ENCODE data around the gene DIS3L2. TPM values are rescaled to one million over a fixed set of nuclear protein-coding genes. Genes with fewer than 3 reads are reported as not detected.
"Not testable (repeated sequence)": the region's sequence is repeated elsewhere in the genome, so short reads cannot be mapped to it uniquely, and the experiment has no call there.

DIS3L2 gene
- total RNA-seq, 2 experiments from 2014 or later, result 39.8 to 39.9 TPM

DNA sequence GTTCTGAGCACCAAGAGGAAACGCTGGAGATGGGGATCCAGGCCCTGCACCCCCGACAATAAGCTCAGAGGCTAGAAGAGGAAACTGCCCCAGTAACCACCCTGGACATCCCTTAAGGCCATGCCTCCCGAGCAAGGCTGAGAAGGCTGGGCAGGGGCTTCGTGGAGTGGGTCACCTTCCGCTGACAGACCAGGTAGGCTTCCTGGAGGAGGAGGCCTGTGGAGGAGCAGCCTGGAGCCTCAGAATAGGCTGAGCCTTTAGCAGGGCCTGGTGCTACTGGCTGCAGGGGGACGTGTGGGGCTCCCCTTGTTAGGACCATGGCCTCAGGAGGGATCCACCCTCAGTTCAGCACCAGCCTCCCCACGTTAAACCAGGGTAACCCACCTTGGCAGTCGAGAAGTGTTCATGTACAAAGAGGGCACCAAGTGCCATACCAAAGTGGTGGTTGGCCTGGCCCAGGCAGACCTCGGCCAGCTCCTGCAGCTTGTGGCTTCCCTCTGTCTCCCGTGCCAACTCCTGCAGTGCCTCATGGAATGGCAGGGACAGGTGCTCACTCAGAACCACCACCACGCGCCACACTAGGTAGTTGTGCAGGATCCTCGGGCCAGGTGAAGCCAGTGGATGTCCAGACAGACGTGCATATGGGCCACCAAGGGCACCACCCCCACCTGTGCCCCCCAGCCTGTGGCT is 388.6 kb downstream of the DIS3L2 start:
- peak; percentile 28 for DNase-seq

DNA sequence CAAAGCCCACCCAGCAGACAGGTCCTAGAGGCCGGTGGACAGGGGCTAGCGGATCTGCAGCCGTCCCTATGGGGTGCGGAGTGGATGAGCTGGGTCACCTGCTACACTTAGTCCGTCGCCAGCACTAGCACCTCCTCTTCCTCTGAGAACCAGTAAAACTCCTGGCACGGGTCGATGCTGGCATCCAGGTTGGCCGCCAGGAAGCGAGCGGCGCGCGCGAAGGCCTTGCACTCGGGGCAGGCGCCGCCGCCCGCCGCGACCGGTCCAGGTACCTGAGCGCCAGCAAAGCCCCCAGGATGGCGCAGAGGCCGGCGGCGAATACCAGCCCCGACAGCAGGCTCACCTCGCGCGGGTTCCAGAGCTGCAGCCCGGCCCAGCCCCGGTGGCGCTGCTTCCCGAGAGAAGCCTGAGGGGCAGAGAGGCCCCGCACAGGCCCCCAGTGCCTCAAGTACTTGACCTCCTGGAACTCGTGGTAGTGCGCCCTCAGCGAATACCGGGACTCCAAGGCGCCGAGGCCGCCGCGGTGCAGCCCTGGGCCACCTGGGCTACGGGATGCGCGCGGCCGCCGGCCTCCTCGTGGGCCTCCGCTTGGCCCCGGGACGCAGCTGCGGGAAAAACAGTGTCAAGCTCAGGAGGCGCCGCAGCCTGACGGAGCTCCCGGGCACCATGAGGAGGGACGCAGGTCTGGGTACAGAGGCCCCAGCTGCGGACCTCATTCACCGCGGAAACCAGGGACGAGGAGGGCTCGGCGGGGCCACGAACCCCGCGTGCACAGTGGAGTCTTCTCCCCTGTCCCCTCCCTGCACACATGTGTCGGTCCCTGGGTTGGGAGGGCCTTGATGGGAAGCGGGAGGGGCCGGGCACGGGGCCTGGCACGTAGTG is 389.5 kb downstream of the DIS3L2 start:
- Mint-ChIP-seq H3K9me3 (no peaks in the 10 kb centered on the region), H3K4me3 (no peak overlapping the region), H3K36me3 (no peaks in the 10 kb centered on the region), H3K4me1 (peaks cover 6% of the 10 kb centered on the region), H3K27ac (no peak overlapping the region), H3K27me3 (peaks cover 29% of the 10 kb centered on the region)
- DNase-seq, result peak; percentile 36
- peak; percentile 17 for ATAC-seq (ENCODE audit: low read depth)
- POLR2A ChIA-PET, result no interaction called here

More for the DNA sequence above, 388.6 kb downstream of the DIS3L2 start:
- Mint-ChIP-seq H3K27me3 (peaks cover 31% of the 10 kb centered on the region), H3K36me3 (no peaks in the 10 kb centered on the region), H3K4me1 (peaks cover 6% of the 10 kb centered on the region), H3K27ac (no peak overlapping the region), H3K4me3 (no peak overlapping the region), H3K9me3 (no peaks in the 10 kb centered on the region)
- no peak for ATAC-seq (ENCODE audit: low read depth)
- POLR2A ChIA-PET, result no interaction called here

DNA sequence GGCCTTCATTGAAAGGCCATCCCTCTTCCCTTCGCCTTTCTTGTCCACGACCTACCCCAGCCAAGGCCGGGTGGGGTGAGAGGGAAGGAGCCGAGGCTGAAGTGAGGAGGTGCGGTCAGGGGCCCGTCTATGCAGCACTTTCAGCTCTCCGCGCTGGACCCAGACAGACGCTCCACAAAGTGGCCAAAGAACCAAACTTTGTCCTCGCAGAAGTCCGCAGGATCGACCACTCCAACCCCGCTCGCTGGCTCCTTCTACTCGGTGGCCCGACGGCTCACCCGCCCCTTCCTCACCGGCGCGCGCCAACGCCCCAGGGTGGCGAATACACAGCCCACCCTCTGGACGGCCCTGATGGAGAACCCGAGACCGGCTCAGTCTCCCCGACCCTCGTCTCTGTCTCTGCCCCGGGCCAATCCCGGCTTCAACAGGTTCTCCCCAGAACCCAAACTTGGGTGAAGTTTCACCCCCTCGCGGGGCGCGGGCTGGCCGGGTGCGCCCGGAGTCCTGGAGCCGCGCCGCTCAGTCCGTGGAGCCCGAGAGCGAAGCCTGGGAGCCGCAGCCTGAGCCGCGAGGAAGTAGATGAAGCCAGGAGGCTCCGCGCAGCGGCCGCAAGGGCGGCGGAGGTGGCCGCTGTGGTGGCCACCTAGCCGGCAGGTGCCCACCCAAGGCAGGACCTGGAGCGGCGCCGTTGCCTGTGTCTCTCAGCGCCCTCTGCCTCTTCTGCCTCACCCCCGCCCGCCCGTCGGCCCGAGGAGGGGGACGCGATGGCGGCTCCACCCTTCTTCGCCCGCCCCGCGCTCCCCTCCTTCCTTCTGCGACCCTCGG is 390.4 kb downstream of the DIS3L2 start:
- Mint-ChIP-seq H3K27me3 (peaks cover 29% of the 10 kb centered on the region), H3K4me1 (peaks cover 6% of the 10 kb centered on the region), H3K27ac (no peak overlapping the region), H3K36me3 (no peaks in the 10 kb centered on the region), H3K4me3 (no peak overlapping the region), H3K9me3 (no peaks in the 10 kb centered on the region)
- DNase-seq (peak; percentile 31), ATAC-seq (ENCODE audit: low read depth) (no peak)
- POLR2A ChIA-PET, result no interaction called here

DNA sequence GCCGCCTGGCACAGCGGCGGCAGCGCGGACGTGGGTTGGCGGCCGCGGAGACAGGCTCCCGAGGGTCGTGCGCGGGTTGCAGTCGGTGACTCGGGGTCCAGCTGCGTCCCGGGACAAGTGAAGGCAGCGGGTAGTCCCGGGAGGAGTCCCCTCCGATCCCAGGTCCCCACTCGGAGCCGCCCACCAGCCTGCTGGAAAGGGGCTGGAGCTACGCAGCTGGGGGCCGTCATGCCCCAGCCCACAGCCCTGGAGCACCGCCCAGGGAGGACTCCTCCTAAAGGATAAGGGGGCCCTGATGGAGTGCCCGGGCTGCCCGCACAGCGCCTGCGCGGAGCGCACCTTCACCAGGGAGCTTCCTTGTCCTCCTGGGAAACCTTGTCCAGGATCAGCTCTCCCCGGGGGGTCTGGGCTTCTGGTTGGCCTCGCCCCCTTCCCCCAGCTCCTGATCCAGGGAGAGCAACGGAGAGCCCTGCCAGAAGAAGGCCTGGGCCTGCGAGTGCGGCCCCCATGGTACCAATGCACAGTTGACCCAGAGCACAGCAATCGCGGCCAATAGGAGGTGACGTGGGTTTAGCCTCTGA is 391.1 kb downstream of the DIS3L2 start:
- Mint-ChIP-seq H3K4me3 (no peak overlapping the region), H3K9me3 (no peaks in the 10 kb centered on the region), H3K4me1 (peaks cover 6% of the 10 kb centered on the region), H3K36me3 (no peaks in the 10 kb centered on the region), H3K27me3 (peaks cover 29% of the 10 kb centered on the region), H3K27ac (no peak overlapping the region)
- no peak for ATAC-seq (ENCODE audit: low read depth)
- POLR2A ChIA-PET, result no interaction called here
- peak; percentile 32 for DNase-seq

DNA sequence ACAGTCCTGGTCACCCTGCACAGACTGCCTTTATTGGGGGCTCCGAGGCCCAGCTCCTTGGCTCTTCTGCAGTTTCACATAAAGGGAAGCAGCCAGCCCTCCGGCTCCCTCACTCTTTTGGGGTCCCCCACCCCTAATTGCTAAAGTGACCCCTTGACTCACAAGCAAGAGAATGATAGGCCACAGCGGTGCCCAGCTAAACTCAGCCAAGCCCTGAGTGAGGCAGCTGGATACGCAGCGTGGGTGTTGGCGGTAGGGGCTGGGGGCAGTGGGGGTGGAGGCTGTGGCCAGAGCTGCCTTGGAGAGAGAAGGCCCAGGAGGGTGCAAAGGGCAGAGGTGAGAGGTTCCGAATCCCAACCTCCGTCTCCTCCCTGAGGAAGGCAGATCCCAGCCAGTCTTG is 391.6 kb downstream of the DIS3L2 start:
- no peak for DNase-seq
- POLR2A ChIA-PET, result no interaction called here
- no peak overlapping the region for H3K4me3 Mint-ChIP-seq

DNA sequence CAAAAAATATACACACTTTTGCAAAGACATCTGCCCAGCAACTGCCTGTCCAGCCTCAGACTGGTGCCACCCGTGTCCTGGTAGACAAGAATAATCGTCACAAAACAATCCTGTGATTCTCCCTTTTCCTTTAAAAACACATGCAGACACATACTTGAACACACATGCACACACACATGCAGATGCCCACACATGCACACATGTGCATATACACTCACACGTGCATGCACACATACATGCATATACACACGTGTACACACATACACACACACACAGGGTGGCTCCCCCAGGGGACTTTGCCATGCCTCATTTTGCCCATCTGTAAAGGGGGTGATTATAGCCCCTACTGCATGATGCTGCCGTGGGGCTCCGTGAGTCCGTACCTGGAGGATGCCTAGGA is 392.1 kb downstream of the DIS3L2 start:
- Mint-ChIP-seq H3K27me3 (peaks cover 27% of the 10 kb centered on the region), H3K4me3 (no peak overlapping the region), H3K9me3 (no peaks in the 10 kb centered on the region), H3K36me3 (no peaks in the 10 kb centered on the region), H3K27ac (no peak overlapping the region), H3K4me1 (peaks cover 5% of the 10 kb centered on the region)
- ATAC-seq (ENCODE audit: low read depth) (no peak), DNase-seq (peak; percentile 25)
- POLR2A ChIA-PET, result no interaction called here

More for the DNA sequence above, 391.6 kb downstream of the DIS3L2 start:
- Mint-ChIP-seq H3K36me3 (no peaks in the 10 kb centered on the region), H3K9me3 (no peaks in the 10 kb centered on the region), H3K27ac (no peak overlapping the region), H3K4me1 (peaks cover 6% of the 10 kb centered on the region), H3K27me3 (peaks cover 29% of the 10 kb centered on the region)
- no peak for ATAC-seq (ENCODE audit: low read depth)

DNA sequence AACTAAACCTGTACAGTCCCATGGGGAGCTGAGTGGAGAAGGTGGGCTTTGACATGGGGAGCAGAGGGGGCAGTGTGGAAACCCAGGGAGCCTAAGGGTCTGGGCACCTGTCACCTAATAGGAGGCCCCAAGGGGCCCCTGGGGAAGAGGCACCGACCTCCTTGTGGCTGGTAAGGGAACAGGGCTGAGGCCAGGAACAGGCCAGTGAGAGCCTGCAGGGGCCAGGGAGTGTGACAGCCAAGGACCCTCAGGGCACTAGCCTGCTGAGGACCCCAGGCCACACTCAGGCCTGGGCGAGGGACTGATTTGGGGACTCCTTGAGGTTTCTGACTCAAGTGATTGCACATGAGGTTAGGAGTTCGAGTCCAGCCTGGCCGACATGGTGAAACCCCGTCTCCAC is 392.6 kb downstream of the DIS3L2 start:
- Mint-ChIP-seq H3K9me3 (no peaks in the 10 kb centered on the region), H3K27ac (no peak overlapping the region), H3K27me3 (peaks cover 25% of the 10 kb centered on the region), H3K36me3 (no peaks in the 10 kb centered on the region), H3K4me3 (no peak overlapping the region), H3K4me1 (peaks cover 2% of the 10 kb centered on the region)
- POLR2A ChIA-PET, result no interaction called here
- DNase-seq (peak; percentile 20), ATAC-seq (ENCODE audit: low read depth) (no peak)

DNA sequence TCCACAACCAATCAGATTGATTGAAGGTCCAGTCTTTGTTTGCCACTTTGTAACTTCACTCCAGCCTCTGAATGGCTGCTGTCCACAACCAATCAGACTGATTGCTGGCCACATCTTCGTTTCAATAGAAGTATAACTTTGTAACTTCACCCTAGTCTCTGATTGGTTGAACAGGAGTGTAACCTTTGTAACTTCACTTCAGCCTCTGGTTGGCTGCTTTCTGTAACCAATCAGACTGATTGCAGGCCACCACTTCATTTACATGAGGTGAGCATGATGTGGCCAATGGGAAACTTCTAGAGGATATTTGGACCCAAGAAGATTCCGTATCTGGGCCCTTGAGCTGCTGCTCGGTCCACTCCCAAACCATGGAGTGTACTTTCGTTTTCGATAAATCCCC is 400.1 kb downstream of the DIS3L2 start:
- DNase-seq (peak; percentile 1), ATAC-seq (ENCODE audit: low read depth) (no peak)
- Mint-ChIP-seq H3K9me3 (no peaks in the 10 kb centered on the region), H3K4me1 (peaks cover 19% of the 10 kb centered on the region), H3K27me3 (no peaks in the 10 kb centered on the region), H3K36me3 (no peaks in the 10 kb centered on the region), H3K27ac (no peak overlapping the region), H3K4me3 (no peak overlapping the region)
- POLR2A ChIA-PET, result no interaction called here

DNA sequence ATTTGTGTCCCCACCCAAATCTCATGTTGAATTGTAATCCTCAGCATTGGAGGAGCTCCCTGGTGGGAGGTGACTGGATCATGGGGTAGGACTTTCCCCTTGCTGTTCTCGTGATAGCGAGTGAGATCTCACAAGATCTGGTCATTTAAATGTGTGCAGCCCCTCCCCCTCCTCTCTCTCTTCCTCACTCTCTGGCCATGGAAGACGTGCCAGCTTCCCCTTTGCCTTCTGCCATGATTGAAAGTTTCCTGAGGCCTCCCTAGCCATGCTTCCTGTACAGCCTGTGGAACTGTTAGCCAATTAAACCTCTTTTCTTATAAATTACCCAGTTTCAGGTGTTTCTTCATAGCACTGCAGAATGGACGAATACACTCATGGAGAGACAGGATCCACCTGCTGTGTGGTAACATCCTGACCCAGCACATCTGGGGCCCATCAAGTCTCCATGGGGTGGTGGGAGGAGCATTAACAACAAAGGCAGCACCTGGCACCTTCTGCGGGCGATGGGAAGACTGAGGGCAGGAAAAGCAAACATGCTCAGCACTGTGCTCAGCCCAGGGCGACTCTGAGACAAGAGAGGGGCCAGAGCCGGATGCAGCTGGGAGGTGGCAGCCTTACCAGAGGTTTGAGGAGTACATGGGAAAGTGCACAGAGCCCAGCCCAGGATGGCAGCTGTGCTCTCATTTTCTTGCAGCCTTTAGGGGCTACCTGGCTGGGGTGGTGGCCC is 400.8 kb downstream of the DIS3L2 start:
- POLR2A ChIA-PET, result no interaction called here

DNA sequence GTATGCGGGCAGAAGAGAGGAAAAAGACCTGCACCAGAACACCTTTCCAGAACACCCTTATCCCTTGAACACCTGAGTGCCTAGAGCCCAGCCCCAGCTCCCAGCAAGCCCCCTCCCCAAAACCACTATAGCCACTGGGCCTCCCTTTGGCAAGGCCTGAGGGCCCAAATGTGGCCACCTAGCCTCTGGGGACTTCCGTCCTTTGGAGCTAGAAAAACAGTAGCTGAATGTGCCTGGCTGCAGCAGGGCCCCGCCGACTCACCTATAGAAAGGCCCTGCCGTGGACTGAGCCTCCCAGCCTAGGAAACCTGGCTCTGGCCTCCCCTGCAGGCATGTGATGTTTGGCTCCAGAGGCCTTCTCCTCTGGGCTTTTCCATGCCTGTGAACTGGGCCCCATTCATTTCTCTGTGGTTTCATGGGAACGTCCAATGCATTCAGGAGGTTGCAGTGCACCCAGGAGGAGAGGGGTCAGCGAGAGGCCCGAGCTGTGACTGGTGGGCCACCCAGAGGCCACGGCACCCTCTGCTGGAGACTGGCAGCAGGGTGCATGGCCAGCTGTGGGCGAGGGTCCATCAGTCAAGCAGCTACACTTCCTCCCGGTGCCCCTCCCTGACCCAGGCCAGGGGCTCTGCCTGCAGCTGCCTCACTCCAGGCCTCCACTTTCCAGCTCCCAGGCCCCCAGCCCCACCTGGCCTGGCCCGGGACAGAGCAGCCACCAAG is 401.7 kb downstream of the DIS3L2 start:
- ATAC-seq (ENCODE audit: low read depth); DNase-seq; POLR2A ChIA-PET; H3K9me3 Mint-ChIP-seq; H3K27me3 Mint-ChIP-seq; H3K36me3 Mint-ChIP-seq: not testable (repeated sequence)
- Mint-ChIP-seq H3K4me3 (peak overlapping the region; percentile 88), H3K4me1 (peaks cover 19% of the 10 kb centered on the region), H3K27ac (peak overlapping the region; percentile 98)

More for the DNA sequence above, 400.8 kb downstream of the DIS3L2 start:
- no peaks in the 10 kb centered on the region for H3K36me3 Mint-ChIP-seq
- no peak overlapping the region for H3K4me3 Mint-ChIP-seq
- no peaks in the 10 kb centered on the region for H3K9me3 Mint-ChIP-seq
- peak overlapping the region; percentile 14 for H3K27ac Mint-ChIP-seq
- ATAC-seq (ENCODE audit: low read depth) (no peak), DNase-seq (peak; percentile 26)
- H3K4me1 Mint-ChIP-seq, result peaks cover 19% of the 10 kb centered on the region
- H3K27me3 Mint-ChIP-seq, result no peaks in the 10 kb centered on the region

DNA sequence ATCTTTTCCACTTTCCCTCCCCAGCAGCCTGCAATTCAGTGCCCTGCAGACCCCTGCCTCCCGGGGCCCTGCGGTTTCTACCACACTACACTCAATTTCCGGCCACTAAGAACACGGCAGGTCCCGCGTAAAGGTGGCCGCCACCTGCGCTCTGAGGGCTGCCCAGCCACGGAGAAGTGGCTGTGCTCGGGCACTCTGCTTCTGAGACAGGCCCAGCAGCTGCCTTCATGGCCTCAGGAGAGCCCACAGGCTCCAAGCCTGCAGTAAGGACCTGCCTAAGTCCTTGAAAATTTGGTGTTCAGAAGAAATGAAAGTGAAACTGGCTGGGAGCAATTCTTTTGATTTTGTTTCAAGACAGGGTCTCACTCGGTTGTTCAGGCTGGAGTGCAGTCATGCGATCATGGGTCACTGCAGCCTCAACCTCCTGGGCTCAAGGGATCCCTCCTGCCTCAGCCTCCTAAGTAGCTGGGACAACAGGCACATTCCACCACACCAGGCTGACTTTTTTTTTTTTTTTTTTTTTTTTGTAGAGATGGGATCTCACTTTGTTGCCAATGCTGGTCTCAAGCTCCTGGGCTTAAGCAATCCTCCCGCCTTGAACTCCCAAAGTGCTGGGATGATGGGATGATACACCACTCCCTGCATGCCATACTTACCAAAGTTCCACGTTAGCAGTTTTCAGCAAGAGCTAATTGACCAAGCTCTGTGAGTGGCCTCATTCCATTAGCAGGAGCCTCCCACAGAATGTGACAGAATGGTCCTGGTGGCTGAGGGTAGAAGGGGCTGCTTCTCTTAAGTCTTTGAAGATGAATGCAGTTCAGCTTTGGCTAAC is 402.5 kb downstream of the DIS3L2 start:
- Mint-ChIP-seq H3K4me3 (peak overlapping the region; percentile 88), H3K36me3 (no peaks in the 10 kb centered on the region), H3K27me3 (no peaks in the 10 kb centered on the region), H3K4me1 (peaks cover 19% of the 10 kb centered on the region), H3K9me3 (no peaks in the 10 kb centered on the region), H3K27ac (peak overlapping the region; percentile 98)
- peak; percentile 72 for DNase-seq
- ATAC-seq (ENCODE audit: low read depth), result peak; percentile 76
- POLR2A ChIA-PET, result interaction anchor here (0.6 to 1.1 kb wide), 3 partner anchors 48 to 437 kb away, joined by 3 to 5 read pairs (median 4); no protein-coding TSS in a partner anchor

Measured in activated naive CD8-positive, alpha-beta T cell treated with anti-CD3 and anti-CD28 coated beads, Interleukin-2, amount 10 ng/mL, durations not matched to agents 7 days and 5 days (primary cell).